SK-N-SH (cell line): ENCODE results near the gene ETS1. TPM values are rescaled to one million over a fixed set of nuclear protein-coding genes. Genes with fewer than 3 reads are reported as not detected.

Experiments
- CTCF ChIA-PET: fragments of 300-600, 350-600 bp; formaldehyde crosslinking; extraction: SDS; loops from one replicate; lab custom pipeline; 2021; lab: Yijun Ruan, JAX
- POLR2A ChIA-PET: fragments of 350-600 bp; sonication (Branson Sonifier 250); formaldehyde crosslinking; extraction: SDS; loops from one replicate; lab custom pipeline; 2020; ENCODE audit warnings: antibody characterized with exemption, inconsistent platforms; lab: Yijun Ruan, JAX
- DNase-seq: peaks from one replicate; pipeline ENCODE4 v3.0.0; 2012
- H2AFZ ChIP-seq: fragments of 200-600 bp; sonication (generic); 2 replicates; pipeline ENCODE4 v1.8.1; 2016; ENCODE audit warnings: antibody characterized with exemption, mild to moderate bottlenecking, low read depth
- H3F3A ChIP-seq: fragments of 200-600 bp; sonication (generic); replicated peaks from 2 replicates; pipeline ENCODE3; 2016; ENCODE audit warnings: antibody characterized with exemption, mild to moderate bottlenecking; ENCODE audit not compliant: insufficient read depth
- H3K27ac ChIP-seq, 2 experiments: fragments of 200-500 bp in 1 of 2; fragments of 200-600 bp in 1 of 2; sonication (Bioruptor generic) in 1 of 2; sonication (generic), shearing (Covaris generic) in 1 of 2; 2 replicates each; pipeline versions ENCODE4 v1.5.1 to v1.6.1; 2014 to 2016; ENCODE audit warnings: low read depth in 2 of 2, inconsistent platforms in 1 of 2, low read length in 1 of 2, mild to moderate bottlenecking in 1 of 2, mixed read lengths in 1 of 2
- H3K27me3 ChIP-seq: fragments of 200-600 bp; sonication (generic), shearing (Covaris generic); 2 replicates; pipeline ENCODE4 v1.6.1; 2016; ENCODE audit warnings: mixed run types; ENCODE audit not compliant: insufficient read depth
- H3K36me3 ChIP-seq, 2 experiments: fragments of 200-500 bp in 1 of 2; fragments of 200-600 bp in 1 of 2; sonication (Bioruptor generic) in 1 of 2; sonication (generic) in 1 of 2; replicated peaks in 1 of 2; 2 replicates each; pipeline versions ENCODE3 to v1.5.1; 2014 to 2016; ENCODE audit warnings: low read length in 1 of 2, mild to moderate bottlenecking in 1 of 2; ENCODE audit not compliant: insufficient read depth in 2 of 2, control insufficient read depth in 1 of 2
- H3K4me1 ChIP-seq, 2 experiments: fragments of 200-500 bp in 1 of 2; fragments of 200-600 bp in 1 of 2; sonication (Bioruptor generic) in 1 of 2; sonication (generic), shearing (Covaris generic) in 1 of 2; 2 replicates each; pipeline versions ENCODE4 v1.5.1 to v1.6.1; 2014 to 2016; ENCODE audit warnings: low read depth in 1 of 2, low read length in 1 of 2, mixed run types in 1 of 2; ENCODE audit not compliant: insufficient read depth in 2 of 2, control insufficient read depth in 1 of 2
- H3K4me2 ChIP-seq: fragments of 200-600 bp; sonication (generic), shearing (Covaris generic); 2 replicates; pipeline ENCODE4 v1.6.1; 2017; ENCODE audit warnings: mixed run types
- H3K4me3 ChIP-seq, 2 experiments: fragments of 200-500 bp in 1 of 2; fragments of 200-600 bp in 1 of 2; sonication (Bioruptor generic) in 1 of 2; sonication (generic), shearing (Covaris generic) in 1 of 2; 2 replicates each; pipeline versions ENCODE4 v1.5.1 to v1.8.1; 2014 to 2016; ENCODE audit warnings: low read depth in 2 of 2, inconsistent platforms in 1 of 2, low read length in 1 of 2, mild to moderate bottlenecking in 1 of 2, mixed read lengths in 1 of 2, moderate library complexity in 1 of 2
- H3K79me2 ChIP-seq: fragments of 200-600 bp; sonication (generic); 2 replicates; pipeline ENCODE4 v1.8.1; 2017; ENCODE audit warnings: mild to moderate bottlenecking; ENCODE audit not compliant: insufficient read depth
- H3K9ac ChIP-seq: fragments of 200-600 bp; sonication (generic); 2 replicates; pipeline ENCODE4 v1.6.1; 2017; ENCODE audit warnings: mixed run types
- H3K9me2 ChIP-seq: fragments of 200-600 bp; sonication (generic); 2 replicates; pipeline ENCODE4 v1.6.1; 2017; ENCODE audit warnings: mixed run types
- H3K9me3 ChIP-seq: fragments of 200-600 bp; sonication (generic); 2 replicates; pipeline ENCODE4 v1.6.1; 2017; ENCODE audit warnings: mixed run types, mild to moderate bottlenecking, moderate library complexity
- H4K20me1 ChIP-seq: fragments of 200-600 bp; sonication (generic); 2 replicates; pipeline ENCODE4 v1.6.1; 2017; ENCODE audit warnings: mild to moderate bottlenecking, mixed run types; ENCODE audit not compliant: insufficient read depth
- EP300 ChIP-seq, 2 experiments: IDR thresholded peaks; 2 replicates each; pipeline versions ENCODE4 v1.4.0 to v1.6.1; 2012; ENCODE audit warnings: borderline replicate concordance in 1 of 2, low read depth in 1 of 2, low read length in 1 of 2
- MAX ChIP-seq: IDR thresholded peaks from 2 replicates; pipeline ENCODE4 v1.4.0; 2012; ENCODE audit warnings: low read depth
- MXI1 ChIP-seq: IDR thresholded peaks from 2 replicates; pipeline ENCODE4 v1.6.1; 2012; ENCODE audit warnings: mild to moderate bottlenecking, low read depth, low read length, improper control_type of control experiment
- NRF1 ChIP-seq: IDR thresholded peaks from 2 replicates; pipeline ENCODE4 v1.6.1; 2012; ENCODE audit warnings: low read depth, mild to moderate bottlenecking, low read length
- TCF12 ChIP-seq: IDR thresholded peaks from 2 replicates; pipeline ENCODE4 v1.4.0; 2012
- ZBTB33 ChIP-seq: IDR thresholded peaks from 2 replicates; pipeline ENCODE4 v1.4.0; 2012; ENCODE audit warnings: low read depth, borderline replicate concordance
- WGBS: methylation state at CpG from one replicate; pipeline ENCODE4 v1.1.6; 2017; ENCODE audit warnings: low lambda C conversion rate; 5-methylcytosine and 5-hydroxymethylcytosine counted together
- polyA plus RNA-seq, 3 experiments: library from polyadenylated mRNA; depleted of rRNA; stranded (reverse); fragments of >200 nt; gene quantifications; 2 replicates each; pipeline ENCODE4 v1.2.3, GENCODE V29; 2012
- TF ChIP-seq, protein P1 (sequence below): IDR thresholded peaks from 2 replicates; pipeline ENCODE4 v1.6.1; 2012; ENCODE audit warnings: mild to moderate bottlenecking, low read depth, low read length, moderate library complexity

The ETS1 gene
- polyA plus RNA-seq, 1 of the 3 experiments (the other 2 are of a cell fraction), result 14.5 TPM

DNA sequence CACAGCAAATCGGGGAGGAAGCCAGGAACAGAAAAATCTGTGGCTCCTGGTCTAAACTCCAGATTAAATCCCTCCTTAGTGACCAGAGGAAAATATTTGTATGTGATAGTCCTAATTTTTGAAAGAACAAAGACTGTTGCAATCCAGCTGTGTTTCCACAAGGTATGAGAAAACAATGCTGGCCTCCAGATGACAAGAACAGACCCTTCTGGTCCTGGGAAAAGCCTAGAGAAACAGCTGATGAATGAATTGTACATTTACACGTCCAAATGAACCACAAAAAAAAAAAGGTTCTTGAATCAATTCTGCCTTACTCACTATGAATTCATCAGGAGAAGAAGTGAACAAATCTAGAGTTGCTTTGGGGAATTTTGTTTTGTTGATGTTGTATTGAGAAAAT lies 63.7 kb downstream of the ETS1 start:
- WGBS, result 47% methylated on average over 2 of the region's 2 CpGs
- peaks cover 21 to 36% of the 10 kb centered on the region in 2 experiments for H3K4me1 ChIP-seq
- peak overlapping the region; percentile 30; the same call in 1 of the 2 replicates for H2AFZ ChIP-seq

More for the DNA sequence above, 63.7 kb downstream of the ETS1 start:
- Histone ChIP-seq H3K9me2 (no peaks in the 10 kb centered on the region), H3K27me3 (no peaks in the 10 kb centered on the region), H3K27ac (peak overlapping the region; percentile 90 to 97; a peak in 3 of 4 replicates), H3F3A (peaks cover 26% of the 10 kb centered on the region), H3K36me3 (no peaks in the 10 kb centered on the region), H3K9me3 (no peaks in the 10 kb centered on the region), H3K4me3 (no peak overlapping the region), H3K4me2 (peak overlapping the region; percentile 56; the same call in 1 of the 2 replicates), H3K79me2 (peaks cover 34% of the 10 kb centered on the region), H3K9ac (peak overlapping the region; percentile 79), H4K20me1 (peaks cover 27% of the 10 kb centered on the region)
- ChIA-PET CTCF (interaction anchor here (0.8 kb wide), 1 partner anchor 17 kb away, joined by 3 read pairs; no protein-coding TSS in a partner anchor), POLR2A (interaction anchor here (1.2 kb wide), 1 partner anchor 26 kb away, joined by 4 read pairs; no protein-coding TSS in a partner anchor)
- no peak for DNase-seq
- no peak for TF ChIP-seq EP300 (IDR thresholded peaks at IDR 0.05; ENCODE audit: borderline replicate concordance in 1 of 2, low read depth in 1 of 2, low read length in 1 of 2)
- no peak for TF ChIP-seq ZBTB33
- no peak for TF ChIP-seq MXI1
- TF ChIP-seq TCF12, result no peak
- TF ChIP-seq MAX, result no peak
- no peak for TF ChIP-seq NRF1
- TF ChIP-seq, protein P1, sequence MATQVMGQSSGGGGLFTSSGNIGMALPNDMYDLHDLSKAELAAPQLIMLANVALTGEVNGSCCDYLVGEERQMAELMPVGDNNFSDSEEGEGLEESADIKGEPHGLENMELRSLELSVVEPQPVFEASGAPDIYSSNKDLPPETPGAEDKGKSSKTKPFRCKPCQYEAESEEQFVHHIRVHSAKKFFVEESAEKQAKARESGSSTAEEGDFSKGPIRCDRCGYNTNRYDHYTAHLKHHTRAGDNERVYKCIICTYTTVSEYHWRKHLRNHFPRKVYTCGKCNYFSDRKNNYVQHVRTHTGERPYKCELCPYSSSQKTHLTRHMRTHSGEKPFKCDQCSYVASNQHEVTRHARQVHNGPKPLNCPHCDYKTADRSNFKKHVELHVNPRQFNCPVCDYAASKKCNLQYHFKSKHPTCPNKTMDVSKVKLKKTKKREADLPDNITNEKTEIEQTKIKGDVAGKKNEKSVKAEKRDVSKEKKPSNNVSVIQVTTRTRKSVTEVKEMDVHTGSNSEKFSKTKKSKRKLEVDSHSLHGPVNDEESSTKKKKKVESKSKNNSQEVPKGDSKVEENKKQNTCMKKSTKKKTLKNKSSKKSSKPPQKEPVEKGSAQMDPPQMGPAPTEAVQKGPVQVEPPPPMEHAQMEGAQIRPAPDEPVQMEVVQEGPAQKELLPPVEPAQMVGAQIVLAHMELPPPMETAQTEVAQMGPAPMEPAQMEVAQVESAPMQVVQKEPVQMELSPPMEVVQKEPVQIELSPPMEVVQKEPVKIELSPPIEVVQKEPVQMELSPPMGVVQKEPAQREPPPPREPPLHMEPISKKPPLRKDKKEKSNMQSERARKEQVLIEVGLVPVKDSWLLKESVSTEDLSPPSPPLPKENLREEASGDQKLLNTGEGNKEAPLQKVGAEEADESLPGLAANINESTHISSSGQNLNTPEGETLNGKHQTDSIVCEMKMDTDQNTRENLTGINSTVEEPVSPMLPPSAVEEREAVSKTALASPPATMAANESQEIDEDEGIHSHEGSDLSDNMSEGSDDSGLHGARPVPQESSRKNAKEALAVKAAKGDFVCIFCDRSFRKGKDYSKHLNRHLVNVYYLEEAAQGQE, result no peak
